Measurements from ENCODE around the gene STAT5B.
"Not testable (repeated sequence)": the region's sequence is repeated elsewhere in the genome, so short reads cannot be mapped to it uniquely, and the experiment has no call there.

Gene STAT5B

DNA sequence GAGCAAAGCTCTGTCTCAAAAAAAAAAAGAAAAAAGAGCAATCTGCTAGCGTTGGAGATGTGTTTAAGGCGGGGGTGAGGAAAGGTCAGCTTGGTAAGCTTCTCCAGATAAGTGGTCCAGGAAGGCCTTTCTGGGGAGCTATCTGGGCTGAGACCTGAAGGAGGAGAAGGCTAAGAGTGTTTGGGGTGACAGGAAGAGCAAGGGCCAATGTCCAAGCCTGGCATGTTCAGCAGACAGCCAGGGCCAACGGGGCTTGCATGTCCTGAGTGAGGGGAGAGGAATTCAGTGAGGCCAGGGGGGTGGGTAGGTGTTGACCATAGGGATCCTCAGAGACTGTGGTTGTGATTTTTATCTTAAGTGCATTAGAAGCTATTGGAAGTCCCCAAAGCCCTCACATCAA is 27.5 kb upstream of the STAT5B start:
- Histone ChIP-seq H3K4me2 (ENCODE audit: low read length) (no peak overlapping the region), H3K27me3 (ENCODE audit: control insufficient read depth, insufficient read depth, low read length) (no peaks in the 10 kb centered on the region), H3K27ac (no peak overlapping the region), H3K36me3 (ENCODE audit: control insufficient read depth, insufficient read depth, low read length) (no peaks in the 10 kb centered on the region), H3K4me1 (no peaks in the 10 kb centered on the region), H3K79me2 (no peaks in the 10 kb centered on the region), H3K4me3 (ENCODE audit: low read depth, low read length) (no peak overlapping the region), H2AFZ (no peak overlapping the region), H3K9me3 (ENCODE audit: control insufficient read depth, low read length) (no peaks in the 10 kb centered on the region), H3K9ac (no peak overlapping the region)
- TF ChIP-seq, protein P1, sequence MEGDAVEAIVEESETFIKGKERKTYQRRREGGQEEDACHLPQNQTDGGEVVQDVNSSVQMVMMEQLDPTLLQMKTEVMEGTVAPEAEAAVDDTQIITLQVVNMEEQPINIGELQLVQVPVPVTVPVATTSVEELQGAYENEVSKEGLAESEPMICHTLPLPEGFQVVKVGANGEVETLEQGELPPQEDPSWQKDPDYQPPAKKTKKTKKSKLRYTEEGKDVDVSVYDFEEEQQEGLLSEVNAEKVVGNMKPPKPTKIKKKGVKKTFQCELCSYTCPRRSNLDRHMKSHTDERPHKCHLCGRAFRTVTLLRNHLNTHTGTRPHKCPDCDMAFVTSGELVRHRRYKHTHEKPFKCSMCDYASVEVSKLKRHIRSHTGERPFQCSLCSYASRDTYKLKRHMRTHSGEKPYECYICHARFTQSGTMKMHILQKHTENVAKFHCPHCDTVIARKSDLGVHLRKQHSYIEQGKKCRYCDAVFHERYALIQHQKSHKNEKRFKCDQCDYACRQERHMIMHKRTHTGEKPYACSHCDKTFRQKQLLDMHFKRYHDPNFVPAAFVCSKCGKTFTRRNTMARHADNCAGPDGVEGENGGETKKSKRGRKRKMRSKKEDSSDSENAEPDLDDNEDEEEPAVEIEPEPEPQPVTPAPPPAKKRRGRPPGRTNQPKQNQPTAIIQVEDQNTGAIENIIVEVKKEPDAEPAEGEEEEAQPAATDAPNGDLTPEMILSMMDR (IDR thresholded peaks at IDR 0.05) = no peak

DNA sequence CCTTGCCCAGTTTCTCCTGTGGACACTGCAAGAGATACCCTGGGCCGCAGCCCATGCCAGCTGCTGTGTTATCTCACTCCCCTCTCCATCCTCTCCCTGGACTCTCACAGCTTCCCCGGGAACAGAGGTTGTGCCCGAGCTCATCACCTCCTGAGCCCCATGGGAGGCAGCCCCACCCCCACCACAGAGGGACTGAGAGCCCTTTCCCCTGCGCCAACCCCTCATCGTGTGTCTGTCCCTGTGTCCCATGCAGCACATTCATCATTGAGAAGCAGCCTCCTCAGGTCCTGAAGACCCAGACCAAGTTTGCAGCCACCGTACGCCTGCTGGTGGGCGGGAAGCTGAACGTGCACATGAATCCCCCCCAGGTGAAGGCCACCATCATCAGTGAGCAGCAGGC is 24.8 kb upstream of the STAT5B start:
- H3K4me3 ChIP-seq (ENCODE audit: low read depth, low read length) = no peak overlapping the region
- no peak overlapping the region for H2AFZ ChIP-seq
- TF ChIP-seq, protein P1 (IDR thresholded peaks at IDR 0.05) = no peak
- no peak overlapping the region for H3K4me2 ChIP-seq (ENCODE audit: low read length)
- H3K27ac ChIP-seq = no peak overlapping the region
- H3K9ac ChIP-seq = no peak overlapping the region
- no peaks in the 10 kb centered on the region for H3K4me1 ChIP-seq
- no peaks in the 10 kb centered on the region for H3K79me2 ChIP-seq
- no peaks in the 10 kb centered on the region for H3K27me3 ChIP-seq (ENCODE audit: control insufficient read depth, insufficient read depth, low read length)
- H3K9me3 ChIP-seq (ENCODE audit: control insufficient read depth, low read length) = no peaks in the 10 kb centered on the region
- no peaks in the 10 kb centered on the region for H3K36me3 ChIP-seq (ENCODE audit: control insufficient read depth, insufficient read depth, low read length)

DNA sequence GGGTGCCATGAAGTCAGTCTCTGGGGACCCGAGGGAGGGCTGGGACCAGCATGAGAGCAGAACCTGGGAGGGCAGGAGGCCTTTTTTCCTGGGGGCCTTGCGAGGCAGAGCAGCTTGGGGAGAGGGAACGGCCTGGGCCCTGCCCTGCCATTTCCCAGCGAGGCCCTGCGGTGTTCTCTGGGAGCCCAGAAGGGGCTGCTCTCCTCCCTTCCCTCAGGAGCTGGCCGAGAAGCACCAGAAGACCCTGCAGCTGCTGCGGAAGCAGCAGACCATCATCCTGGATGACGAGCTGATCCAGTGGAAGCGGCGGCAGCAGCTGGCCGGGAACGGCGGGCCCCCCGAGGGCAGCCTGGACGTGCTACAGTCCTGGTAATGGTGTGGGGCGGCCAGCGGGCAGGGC is 23.7 kb upstream of the STAT5B start:
- not testable (repeated sequence) for H3K27me3 ChIP-seq (ENCODE audit: control insufficient read depth, insufficient read depth, low read length); H3K4me2 ChIP-seq (ENCODE audit: low read length); H3K9me3 ChIP-seq (ENCODE audit: control insufficient read depth, low read length); H3K79me2 ChIP-seq; H3K4me1 ChIP-seq; H3K9ac ChIP-seq; H3K4me3 ChIP-seq (ENCODE audit: low read depth, low read length); H3K27ac ChIP-seq; H3K36me3 ChIP-seq (ENCODE audit: control insufficient read depth, insufficient read depth, low read length); H2AFZ ChIP-seq

DNA sequence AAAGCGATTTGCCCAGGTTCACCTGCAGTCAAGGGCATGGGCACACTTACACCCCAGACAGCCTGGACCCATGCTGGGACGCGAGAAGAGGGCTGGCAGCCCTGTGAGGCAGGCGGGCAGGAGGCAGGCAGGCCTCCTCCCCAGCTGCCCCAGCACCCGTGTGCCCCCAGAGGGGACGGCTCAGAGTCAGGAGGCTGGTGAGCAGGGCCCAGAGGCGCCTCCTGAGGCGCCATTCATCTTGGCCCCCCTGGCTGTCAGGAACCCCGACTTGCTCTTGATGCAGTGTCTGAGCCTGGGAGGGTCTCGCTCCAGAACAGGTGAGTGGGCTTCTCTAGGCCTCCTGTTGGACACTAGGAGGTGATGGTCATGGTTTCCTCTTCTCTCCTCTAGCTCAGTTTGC is 23.2 kb upstream of the STAT5B start:
- not testable (repeated sequence) for H3K27me3 ChIP-seq (ENCODE audit: control insufficient read depth, insufficient read depth, low read length); H2AFZ ChIP-seq; H3K36me3 ChIP-seq (ENCODE audit: control insufficient read depth, insufficient read depth, low read length); H3K27ac ChIP-seq; H3K4me2 ChIP-seq (ENCODE audit: low read length); H3K79me2 ChIP-seq; H3K9me3 ChIP-seq (ENCODE audit: control insufficient read depth, low read length); H3K4me1 ChIP-seq; H3K4me3 ChIP-seq (ENCODE audit: low read depth, low read length); H3K9ac ChIP-seq

DNA sequence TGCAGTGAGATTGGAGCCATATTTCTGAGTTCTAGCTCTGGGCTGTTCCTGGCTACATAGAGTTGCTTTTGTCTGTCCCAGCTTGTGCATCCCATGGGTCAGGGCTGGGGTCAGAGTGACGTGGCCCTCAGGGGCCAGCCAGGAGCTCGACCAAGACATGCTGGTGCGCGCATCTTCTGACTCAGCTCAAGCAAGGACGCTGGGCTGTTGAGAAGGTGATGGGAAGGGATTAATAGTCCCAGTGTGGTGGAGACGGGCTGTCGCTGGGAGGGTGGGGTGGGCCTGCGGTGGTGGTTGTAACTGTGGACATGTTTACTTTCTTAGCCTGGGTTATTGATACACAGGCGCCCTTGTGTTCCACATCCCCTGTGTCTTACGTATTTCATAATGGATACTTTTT is 21.6 kb upstream of the STAT5B start:
- not testable (repeated sequence) for H3K79me2 ChIP-seq; H2AFZ ChIP-seq; H3K9me3 ChIP-seq (ENCODE audit: control insufficient read depth, low read length); H3K36me3 ChIP-seq (ENCODE audit: control insufficient read depth, insufficient read depth, low read length); H3K4me2 ChIP-seq (ENCODE audit: low read length); H3K4me1 ChIP-seq; H3K27me3 ChIP-seq (ENCODE audit: control insufficient read depth, insufficient read depth, low read length); H3K4me3 ChIP-seq (ENCODE audit: low read depth, low read length); H3K27ac ChIP-seq; H3K9ac ChIP-seq

DNA sequence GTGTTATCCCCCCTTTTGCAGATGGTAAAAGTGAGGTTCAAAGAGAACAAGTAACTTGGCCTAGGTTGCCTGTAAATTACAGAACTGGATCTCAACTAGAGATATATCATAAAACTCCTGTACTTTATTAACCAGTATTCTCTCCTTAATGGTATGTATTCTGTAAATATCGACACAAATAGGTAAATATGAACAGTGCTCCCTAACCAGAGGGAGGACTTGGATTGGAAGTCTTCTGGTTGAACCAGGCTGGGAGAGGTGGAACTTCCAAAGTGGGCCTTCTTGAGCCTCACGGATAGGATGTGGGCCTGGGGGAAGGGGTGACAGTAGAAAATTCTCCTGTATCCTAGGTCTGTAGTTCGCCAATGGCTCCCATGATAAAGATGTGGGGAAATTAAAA is 19.8 kb upstream of the STAT5B start:
- Histone ChIP-seq H3K79me2 (no peaks in the 10 kb centered on the region), H3K9me3 (ENCODE audit: control insufficient read depth, low read length) (no peaks in the 10 kb centered on the region), H3K27ac (no peak overlapping the region), H3K4me1 (no peaks in the 10 kb centered on the region), H3K4me3 (ENCODE audit: low read depth, low read length) (no peak overlapping the region), H3K36me3 (ENCODE audit: control insufficient read depth, insufficient read depth, low read length) (no peaks in the 10 kb centered on the region), H3K9ac (no peak overlapping the region), H3K27me3 (ENCODE audit: control insufficient read depth, insufficient read depth, low read length) (no peaks in the 10 kb centered on the region), H3K4me2 (ENCODE audit: low read length) (no peak overlapping the region), H2AFZ (no peak overlapping the region)
- TF ChIP-seq, protein P1 (IDR thresholded peaks at IDR 0.05) = no peak
